ENCODE data around the gene APOLD1. TPM values are rescaled to one million over a fixed set of nuclear protein-coding genes. Genes with fewer than 3 reads are reported as not detected.
A peak's percentile ranks its signal among the peaks of the same experiment; 100 is the strongest.

The APOLD1 gene
- total RNA-seq, 1 donor from 2014 or later = 7.4 TPM

GRCh38 chr12:12813120-12814101 lies 28.0 kb downstream of the APOLD1 start, which contains the start of gene DDX47:
Gene DDX47 (plus strand): TSS chr12:12813346. CDS start chr12:12813368, 22 bp downstream.
- peaks cover 28% of the 10 kb centered on the region for H3K4me1 Mint-ChIP-seq
- no peak for TF ChIP-seq EZH2phosphoT487 (IDR thresholded peaks at IDR 0.05)
- TF ChIP-seq EZH2 (IDR thresholded peaks at IDR 0.05) = no peak
- TF ChIP-seq, protein P1, sequence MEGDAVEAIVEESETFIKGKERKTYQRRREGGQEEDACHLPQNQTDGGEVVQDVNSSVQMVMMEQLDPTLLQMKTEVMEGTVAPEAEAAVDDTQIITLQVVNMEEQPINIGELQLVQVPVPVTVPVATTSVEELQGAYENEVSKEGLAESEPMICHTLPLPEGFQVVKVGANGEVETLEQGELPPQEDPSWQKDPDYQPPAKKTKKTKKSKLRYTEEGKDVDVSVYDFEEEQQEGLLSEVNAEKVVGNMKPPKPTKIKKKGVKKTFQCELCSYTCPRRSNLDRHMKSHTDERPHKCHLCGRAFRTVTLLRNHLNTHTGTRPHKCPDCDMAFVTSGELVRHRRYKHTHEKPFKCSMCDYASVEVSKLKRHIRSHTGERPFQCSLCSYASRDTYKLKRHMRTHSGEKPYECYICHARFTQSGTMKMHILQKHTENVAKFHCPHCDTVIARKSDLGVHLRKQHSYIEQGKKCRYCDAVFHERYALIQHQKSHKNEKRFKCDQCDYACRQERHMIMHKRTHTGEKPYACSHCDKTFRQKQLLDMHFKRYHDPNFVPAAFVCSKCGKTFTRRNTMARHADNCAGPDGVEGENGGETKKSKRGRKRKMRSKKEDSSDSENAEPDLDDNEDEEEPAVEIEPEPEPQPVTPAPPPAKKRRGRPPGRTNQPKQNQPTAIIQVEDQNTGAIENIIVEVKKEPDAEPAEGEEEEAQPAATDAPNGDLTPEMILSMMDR (IDR thresholded peaks at IDR 0.05) = peak; percentile 89
- H2AFZ ChIP-seq (replicated peaks) = peak within 1 kb of the TSS; percentile 49

GRCh38 chr12:12817616-12818015 lies 32.2 kb downstream of the APOLD1 start:
- H3F3A ChIP-seq (ENCODE audit: low read depth) = peaks cover 11% of the 10 kb centered on the region
- no peak for DNase-seq (ENCODE audit: low spot score)
- no peak overlapping the region for H3K4me3 ChIP-seq
- H3K4me2 ChIP-seq = no peak overlapping the region
- H3K9me3 ChIP-seq (ENCODE audit: low read depth) = no peaks in the 10 kb centered on the region
- Mint-ChIP-seq H3K27me3 (ENCODE audit: insufficient read depth, low read depth) (no peaks in the 10 kb centered on the region), H3K27ac (no peak overlapping the region), H3K4me1 (peaks cover 27% of the 10 kb centered on the region), H3K36me3 (peaks cover 30% of the 10 kb centered on the region), H3K9me3 (no peaks in the 10 kb centered on the region), H3K4me3 (no peak overlapping the region)
- no peaks in the 10 kb centered on the region for H3K27me3 ChIP-seq
- H2AFZ ChIP-seq (replicated peaks) = no peak overlapping the region
- H3K9ac ChIP-seq = no peak overlapping the region
- peaks cover 70% of the 10 kb centered on the region for H3K79me2 ChIP-seq (ENCODE audit: low read depth)
- H4K20me1 ChIP-seq (ENCODE audit: low read depth) = peaks cover 21% of the 10 kb centered on the region
- H3K4me1 ChIP-seq = peaks cover 6% of the 10 kb centered on the region
- TF ChIP-seq EZH2phosphoT487 (IDR thresholded peaks at IDR 0.05) = no peak
- TF ChIP-seq, protein P1 (IDR thresholded peaks at IDR 0.05) = no peak
- no peak overlapping the region for H3K27ac ChIP-seq
- peaks cover 9% of the 10 kb centered on the region for H3K36me3 ChIP-seq

More at GRCh38 chr12:12813120-12814101, 28.0 kb downstream of the APOLD1 start, which contains the start of gene DDX47:
- Histone ChIP-seq H3K27ac (no peak within 1 kb of the TSS), H3K4me3 (peak within 1 kb of the TSS; percentile 82), H3K4me1 (peaks cover 6% of the 10 kb centered on the region), H3K9ac (peak within 1 kb of the TSS; percentile 94), H3K4me2 (peak within 1 kb of the TSS; percentile 92), H3F3A (ENCODE audit: low read depth) (no peaks in the 10 kb centered on the region), H4K20me1 (ENCODE audit: low read depth) (peaks cover 5% of the 10 kb centered on the region), H3K9me3 (ENCODE audit: low read depth) (no peaks in the 10 kb centered on the region), H3K27me3 (no peaks in the 10 kb centered on the region), H3K36me3 (no peaks in the 10 kb centered on the region), H3K79me2 (ENCODE audit: low read depth) (peaks cover 52% of the 10 kb centered on the region)
- H3K27me3 Mint-ChIP-seq (ENCODE audit: insufficient read depth, low read depth) = no peaks in the 10 kb centered on the region
- peaks cover 11% of the 10 kb centered on the region for H3K36me3 Mint-ChIP-seq
- peak within 1 kb of the TSS; percentile 86 for H3K27ac Mint-ChIP-seq
- no peaks in the 10 kb centered on the region for H3K9me3 Mint-ChIP-seq
- peak; percentile 96 for DNase-seq (ENCODE audit: low spot score)
- H3K4me3 Mint-ChIP-seq = peak within 1 kb of the TSS; percentile 97

- Histone ChIP-seq H3K9me3 (ENCODE audit: low read depth) (no peaks in the 10 kb centered on the region), H4K20me1 (ENCODE audit: low read depth) (peaks cover 21% of the 10 kb centered on the region), H3K4me1 (peaks cover 6% of the 10 kb centered on the region), H3F3A (ENCODE audit: low read depth) (peaks cover 11% of the 10 kb centered on the region), H3K27me3 (no peaks in the 10 kb centered on the region), H3K4me2 (no peak overlapping the region), H3K36me3 (peaks cover 15% of the 10 kb centered on the region), H3K4me3 (no peak overlapping the region), H3K9ac (no peak overlapping the region), H3K27ac (no peak overlapping the region), H2AFZ (replicated peaks) (no peak overlapping the region), H3K79me2 (ENCODE audit: low read depth) (peaks cover 64% of the 10 kb centered on the region)
- no peak for TF ChIP-seq EZH2 (IDR thresholded peaks at IDR 0.05)
- TF ChIP-seq, protein P1 (IDR thresholded peaks at IDR 0.05) = no peak
- no peak for TF ChIP-seq EZH2phosphoT487 (IDR thresholded peaks at IDR 0.05)
- H3K4me1 Mint-ChIP-seq = peaks cover 17% of the 10 kb centered on the region
- no peak for DNase-seq (ENCODE audit: low spot score)
- no peaks in the 10 kb centered on the region for H3K9me3 Mint-ChIP-seq
- H3K4me3 Mint-ChIP-seq = no peak overlapping the region
- peaks cover 32% of the 10 kb centered on the region for H3K36me3 Mint-ChIP-seq
- no peaks in the 10 kb centered on the region for H3K27me3 Mint-ChIP-seq (ENCODE audit: insufficient read depth, low read depth)
- H3K27ac Mint-ChIP-seq = no peak overlapping the region
Observed at GRCh38 chr12:12818701-12819100, 33.2 kb downstream of the APOLD1 start.
